Prostate gland (tissue), 2 donors: ENCODE results near the gene CYP46A1. TPM values are rescaled to one million over a fixed set of nuclear protein-coding genes. Genes with fewer than 3 reads are reported as not detected.

Experiments
- DNase-seq: peaks from one replicate; pipeline ENCODE4 v3.0.0-alpha.2; 2019; ENCODE audit warnings: low spot score
- H3K27ac ChIP-seq, 2 donors: fragments of 200-600 bp; sonication (generic); 2 replicates each; pipeline ENCODE4 v1.5.1; 2017 to 2019
- H3K27me3 ChIP-seq: fragments of 200-600 bp; sonication (generic); replicated peaks from 2 replicates; pipeline ENCODE4 v1.5.1; 2019; ENCODE audit not compliant: insufficient read depth
- H3K36me3 ChIP-seq, 2 donors: fragments of 200-600 bp; sonication (generic); 1 replicate in 1 of 2; 2 replicates in 1 of 2; pipeline versions ENCODE4 v1.5.1 to v1.8.1; 2017 to 2019
- H3K4me1 ChIP-seq: fragments of 200-600 bp; sonication (generic); replicated peaks from 2 replicates; pipeline ENCODE4 v1.5.1; 2019
- H3K4me3 ChIP-seq, 2 donors: fragments of 200-600 bp; sonication (generic); 2 replicates each; pipeline ENCODE4 v1.5.1; 2017 to 2019
- H3K9me3 ChIP-seq: fragments of 200-600 bp; sonication (generic); 2 replicates; pipeline ENCODE4 v1.5.1; 2017
- CTCF ChIP-seq, 4 experiments: fragments of 200-600 bp in 2 of 4; fragments of 450-650 bp in 2 of 4; sonication (generic) in 2 of 4; IDR thresholded peaks; 1 replicate in 3 of 4; 2 replicates in 1 of 4; pipeline ENCODE4 v1.5.1; 2016 to 2019; ENCODE audit warnings: antibody characterized with exemption in 4 of 4, mild to moderate bottlenecking in 2 of 4, moderate library complexity in 2 of 4
- POLR2A ChIP-seq: fragments of 450-650 bp; IDR thresholded peaks from one replicate; pipeline ENCODE4 v1.6.1; 2016; ENCODE audit warnings: antibody characterized with exemption, mild to moderate bottlenecking
- POLR2AphosphoS5 ChIP-seq: sonication (generic); formaldehyde crosslinking; IDR thresholded peaks from one replicate; pipeline ENCODE4 v1.6.1; 2017; ENCODE audit warnings: antibody characterized with exemption
- WGBS: methylation state at CpG from one replicate; pipeline ENCODE4 v1.1.5; 2018; 5-methylcytosine and 5-hydroxymethylcytosine counted together
- intact Hi-C: fragments of 100-400 bp; cut with DNase I; formaldehyde crosslinking; loops from one replicate; pipeline ENCODE4 v1.14.2; 2022
- total RNA-seq, 2 donors: library from RNA; depleted of rRNA; stranded (reverse); fragments of >200 nt; gene quantifications; one replicate each; pipeline ENCODE4 v1.1.0, GENCODE V29; 2016

Gene CYP46A1
- total RNA-seq, 2 donors from 2014 or later = 0.46 to 6.5 TPM

GRCh38 chr14:99747167-99747566, 63.1 kb downstream of the CYP46A1 start:
- intact Hi-C loops = no loop called here
- no peaks in the 10 kb centered on the region for H3K27me3 ChIP-seq
- no peak overlapping the region for H3K4me3 ChIP-seq
- no peak for DNase-seq
- no peaks in the 10 kb centered on the region for H3K9me3 ChIP-seq
- 81% methylated on average over 7 of the region's 7 CpGs for WGBS
- no peaks in the 10 kb centered on the region for H3K36me3 ChIP-seq
- no peak overlapping the region for H3K27ac ChIP-seq
- H3K4me1 ChIP-seq = peaks cover 3% of the 10 kb centered on the region
- TF ChIP-seq POLR2A (no peak), POLR2AphosphoS5 (no peak), CTCF (IDR thresholded peaks at IDR 0.05) (no peak)

DNA sequence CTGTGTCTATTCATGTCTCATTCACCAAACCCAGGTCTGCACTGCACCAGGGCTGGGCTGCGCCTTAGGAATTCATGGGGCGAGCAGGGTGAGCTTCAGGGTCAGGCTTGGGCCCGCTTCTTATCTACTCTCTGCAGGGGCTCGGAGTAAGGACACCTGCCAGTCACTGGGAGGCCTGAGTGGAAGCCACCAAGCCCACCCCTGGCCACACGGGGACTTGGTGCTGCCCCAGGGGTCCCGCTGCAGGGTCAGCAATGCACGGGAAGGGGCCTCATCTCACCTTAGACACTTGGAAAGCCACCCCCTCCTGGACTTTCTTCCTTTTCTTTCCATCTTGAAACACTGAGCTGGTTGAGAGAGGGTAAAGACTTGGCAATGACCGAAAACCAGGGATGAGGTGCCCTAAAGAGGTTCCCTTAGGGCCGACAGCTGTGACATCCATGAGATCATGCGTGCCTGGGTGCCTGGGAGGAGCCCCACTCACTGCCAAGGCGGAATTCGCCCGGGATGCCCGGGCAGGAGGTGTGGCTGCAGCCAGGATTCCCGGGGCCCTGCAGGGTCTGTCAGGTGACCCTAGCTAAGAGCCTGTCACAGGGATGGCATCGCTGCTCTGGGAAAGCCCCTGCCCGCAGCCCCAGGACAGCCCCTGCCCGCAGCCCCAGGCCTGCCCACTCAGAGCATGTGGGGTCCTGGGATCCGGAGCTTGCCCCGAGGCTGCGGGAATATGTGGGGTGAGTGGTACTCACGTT, 63.7 kb downstream of the CYP46A1 start:
- 80% methylated on average over 22 of the region's 22 CpGs for WGBS
- Histone ChIP-seq H3K36me3 (no peaks in the 10 kb centered on the region), H3K9me3 (no peaks in the 10 kb centered on the region), H3K27me3 (no peaks in the 10 kb centered on the region), H3K4me3 (no peak overlapping the region), H3K27ac (no peak overlapping the region), H3K4me1 (peaks cover 3% of the 10 kb centered on the region)
- DNase-seq = no peak
- no peak for TF ChIP-seq POLR2A
- no peak for TF ChIP-seq CTCF (IDR thresholded peaks at IDR 0.05)
- no peak for TF ChIP-seq POLR2AphosphoS5
- intact Hi-C loops = no loop called here

DNA sequence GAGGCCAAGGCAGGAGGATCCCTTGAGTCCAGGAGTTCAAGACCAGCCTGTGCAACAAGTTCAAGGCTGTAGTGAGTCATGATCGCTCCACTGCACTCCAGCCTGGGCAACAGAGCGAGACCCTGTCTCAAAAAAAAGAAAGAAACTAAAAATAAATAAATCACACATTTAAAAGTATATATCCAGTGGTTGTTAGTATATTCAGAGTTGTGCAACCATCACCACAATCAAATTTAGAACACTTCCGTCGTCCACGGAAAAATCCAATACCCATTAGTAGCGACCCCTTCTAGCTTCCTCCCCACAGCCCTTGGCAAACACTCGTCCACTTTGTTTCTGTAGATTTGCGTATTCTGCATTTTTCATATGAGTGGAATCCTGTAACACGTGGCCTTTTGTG, 64.4 kb downstream of the CYP46A1 start:
- no peaks in the 10 kb centered on the region for H3K27me3 ChIP-seq
- H3K27ac ChIP-seq = no peak overlapping the region
- no peaks in the 10 kb centered on the region for H3K36me3 ChIP-seq
- intact Hi-C loops = no loop called here
- no peak overlapping the region for H3K4me3 ChIP-seq
- TF ChIP-seq POLR2AphosphoS5 = no peak
- TF ChIP-seq CTCF (IDR thresholded peaks at IDR 0.05) = no peak
- TF ChIP-seq POLR2A = no peak
- H3K9me3 ChIP-seq = no peaks in the 10 kb centered on the region
- H3K4me1 ChIP-seq = peaks cover 3% of the 10 kb centered on the region
- no peak for DNase-seq
- WGBS = 79% methylated on average over 9 of the region's 9 CpGs

- intact Hi-C loops = no loop called here
- Histone ChIP-seq H3K4me1 (peaks cover 3% of the 10 kb centered on the region), H3K27me3 (no peaks in the 10 kb centered on the region), H3K4me3 (no peak overlapping the region), H3K9me3 (no peaks in the 10 kb centered on the region), H3K27ac (no peak overlapping the region), H3K36me3 (no peaks in the 10 kb centered on the region)
- no peak for TF ChIP-seq POLR2AphosphoS5
- TF ChIP-seq CTCF (IDR thresholded peaks at IDR 0.05) = no peak
- TF ChIP-seq POLR2A = no peak
- no peak for DNase-seq
- 80% methylated on average over 13 of the region's 13 CpGs for WGBS
Observed at GRCh38 chr14:99749142-99749541, 65.0 kb downstream of the CYP46A1 start.
